Stimulated activated CD4-positive, alpha-beta T cell treated with anti-CD3 and anti-CD28 coated beads, TNF-alpha, amount 100 ng/mL, for 24 hours (primary cell): ENCODE measurements around the gene WDFY2.
A peak's percentile ranks its signal among the peaks of the same experiment; 100 is the strongest.

Experiments used
- DNase-seq, 3 experiments: peaks; one replicate each; pipeline ENCODE4 v3.0.0-alpha.2; 2020; ENCODE audit warnings: low read depth in 3 of 3

The WDFY2 gene

DNA sequence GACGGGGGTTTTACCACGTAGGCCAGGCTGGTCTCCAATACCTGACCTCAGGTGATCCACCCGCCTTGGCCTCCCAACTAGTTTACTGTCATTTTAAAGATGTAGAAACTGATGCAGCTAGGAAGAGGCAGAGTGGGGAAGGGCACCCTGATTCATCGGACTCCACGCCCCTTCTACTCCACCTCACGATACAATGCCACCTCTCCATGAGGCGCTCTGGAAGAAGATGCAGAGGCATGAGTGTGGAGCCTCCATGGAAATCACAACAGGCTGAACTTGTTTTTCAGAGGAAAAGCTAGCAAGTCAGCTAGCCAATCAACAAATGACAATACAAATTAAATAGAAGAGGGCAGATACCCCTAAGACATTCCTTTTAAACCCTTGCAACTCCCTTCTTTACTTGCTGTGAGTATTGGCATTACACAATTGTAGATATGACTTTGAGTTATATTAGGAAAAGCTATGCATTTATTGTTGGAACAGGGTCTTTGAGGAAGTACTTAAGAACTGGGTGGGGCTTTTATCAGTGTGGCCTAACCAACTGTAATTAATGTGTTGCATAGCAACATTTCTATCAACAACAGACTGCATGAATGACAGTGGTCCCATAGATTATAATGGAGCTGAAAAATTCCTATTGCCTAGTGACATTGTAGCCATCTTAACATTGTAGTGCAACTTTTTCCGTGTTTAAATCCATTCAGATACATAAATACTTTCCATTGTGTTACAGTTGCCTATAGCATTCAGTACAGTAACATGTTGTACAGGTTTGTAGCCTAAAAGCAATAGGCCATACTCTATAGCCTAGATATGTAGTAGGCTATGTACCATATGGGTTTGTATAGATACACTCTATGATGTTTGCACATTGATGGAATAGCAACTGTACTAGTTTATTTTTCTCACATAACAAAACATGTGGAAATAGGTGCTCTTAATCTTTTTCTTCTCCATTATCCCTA, 17.6 kb downstream of the WDFY2 start:
- DNase-seq = no peak

GRCh38 chr13:51603716-51604115, 19.5 kb downstream of the WDFY2 start:
- no peak for DNase-seq

GRCh38 chr13:51605698-51606097, 21.4 kb downstream of the WDFY2 start:
- DNase-seq = no peak

DNA sequence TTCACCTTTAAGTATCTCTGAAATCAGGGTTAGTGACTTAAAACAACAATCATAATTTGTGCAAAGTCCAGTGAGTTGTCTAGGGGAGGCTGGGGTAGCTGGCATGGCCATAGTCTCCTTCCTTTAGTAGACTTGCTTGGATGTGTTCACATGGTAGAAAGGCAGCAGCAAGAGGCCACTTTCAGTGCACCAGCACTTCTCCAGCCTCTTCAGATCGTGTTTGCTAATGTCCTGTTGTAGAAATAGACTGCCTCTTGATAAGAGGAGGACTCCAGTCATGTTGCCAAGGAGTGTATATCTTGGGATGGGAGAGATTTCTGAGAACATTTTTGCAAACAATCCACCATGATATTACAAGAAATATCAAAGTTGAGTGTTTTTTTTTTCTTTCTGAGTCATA, 22.9 kb downstream of the WDFY2 start:
- DNase-seq = no peak

DNA sequence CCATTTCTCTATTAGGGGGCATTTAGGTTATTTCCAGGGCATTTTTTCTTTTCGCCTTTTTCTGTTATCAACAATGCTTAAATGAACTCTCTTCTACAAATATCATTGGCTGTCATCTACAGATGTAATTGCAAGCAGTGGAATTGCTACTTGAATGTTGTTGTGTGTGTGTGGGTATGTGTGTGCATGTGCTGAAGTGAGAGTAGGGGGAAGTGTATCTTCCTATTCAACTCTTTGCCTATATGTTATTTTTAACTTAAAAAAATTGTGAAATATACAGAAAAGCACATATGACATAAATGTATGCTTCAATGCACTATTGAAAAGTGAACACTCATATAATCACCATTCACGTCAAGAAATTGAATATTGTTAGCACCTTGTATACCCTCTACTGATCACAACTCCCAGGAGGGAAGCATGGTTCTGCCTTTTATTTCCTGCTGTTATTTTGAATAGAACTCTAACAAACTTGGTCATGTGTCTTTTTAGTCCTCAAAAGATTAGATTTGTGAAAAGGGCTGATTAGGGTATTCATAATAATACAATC, 24.7 kb downstream of the WDFY2 start:
- DNase-seq = no peak

GRCh38 chr13:51612867-51613266, 28.6 kb downstream of the WDFY2 start:
- DNase-seq = no peak

- DNase-seq = no peak
Measured at GRCh38 chr13:51613535-51613934, 29.3 kb downstream of the WDFY2 start.

- peak; percentile 12 to 43 (median 35) for DNase-seq
Measured at GRCh38 chr13:51614350-51614786, 30.1 kb downstream of the WDFY2 start.

GRCh38 chr13:51618626-51619025, 34.4 kb downstream of the WDFY2 start:
- no peak for DNase-seq

GRCh38 chr13:51619614-51620013, 35.4 kb downstream of the WDFY2 start:
- DNase-seq = no peak

DNA sequence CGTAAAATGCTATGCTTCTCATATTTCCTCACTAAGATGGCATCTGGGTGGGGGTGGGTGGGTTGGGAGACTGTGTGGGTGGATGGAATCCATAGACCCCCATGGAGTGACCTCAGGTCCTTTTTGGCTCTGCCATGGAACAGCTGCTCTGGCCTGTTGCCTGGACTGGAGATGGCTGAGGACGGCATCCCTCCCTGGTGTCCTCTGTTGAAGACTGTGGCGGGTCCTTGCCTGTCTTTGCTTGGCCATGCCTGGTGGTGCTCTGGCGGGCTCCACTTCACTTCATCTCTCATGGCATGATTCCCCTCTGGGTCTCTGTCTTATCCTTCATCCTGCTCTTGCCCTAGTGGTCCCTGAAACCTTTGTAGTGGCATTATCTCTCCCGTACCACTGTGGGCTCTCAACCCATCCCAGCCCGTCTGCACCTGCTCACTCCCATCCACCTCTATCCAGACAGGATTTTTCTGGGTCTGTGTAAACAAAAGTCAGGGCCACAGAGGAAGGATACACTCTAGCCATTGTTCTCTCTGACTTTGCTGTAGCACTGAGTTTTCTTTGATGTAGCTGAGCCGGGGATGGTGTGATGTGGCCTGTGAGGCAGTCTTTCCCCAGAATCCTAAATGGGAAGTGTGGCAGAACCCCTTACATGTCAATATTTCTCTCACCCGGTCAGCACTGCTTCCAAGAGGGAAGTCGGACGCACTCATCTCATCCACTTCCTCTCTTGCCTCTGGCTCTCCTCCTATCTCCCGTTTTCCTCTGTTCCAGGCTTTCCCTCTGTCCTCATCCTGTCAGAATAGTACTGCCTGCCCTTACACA, 36.1 kb downstream of the WDFY2 start:
- no peak for DNase-seq

GRCh38 chr13:51621602-51622001, 37.3 kb downstream of the WDFY2 start:
- no peak for DNase-seq

DNA sequence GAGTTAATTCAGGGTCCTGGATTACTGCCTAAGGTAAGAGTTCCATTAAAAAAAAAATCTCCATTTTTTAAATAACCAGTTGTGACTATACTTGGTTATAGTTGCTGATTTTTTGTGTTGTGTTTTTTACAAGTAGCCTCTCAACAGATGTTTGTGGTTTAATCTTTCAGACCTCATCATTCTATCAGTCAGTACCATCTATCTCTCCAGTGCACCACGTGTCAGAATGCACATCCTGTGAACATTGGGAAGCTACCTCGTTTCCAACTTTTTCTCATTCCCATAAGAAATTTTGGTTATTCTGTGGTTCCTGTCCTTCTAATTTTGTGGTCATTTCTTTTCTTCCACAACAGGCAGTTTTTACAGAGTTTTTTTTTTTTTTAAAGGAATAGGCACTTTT, 39.2 kb downstream of the WDFY2 start:
- no peak for DNase-seq

DNA sequence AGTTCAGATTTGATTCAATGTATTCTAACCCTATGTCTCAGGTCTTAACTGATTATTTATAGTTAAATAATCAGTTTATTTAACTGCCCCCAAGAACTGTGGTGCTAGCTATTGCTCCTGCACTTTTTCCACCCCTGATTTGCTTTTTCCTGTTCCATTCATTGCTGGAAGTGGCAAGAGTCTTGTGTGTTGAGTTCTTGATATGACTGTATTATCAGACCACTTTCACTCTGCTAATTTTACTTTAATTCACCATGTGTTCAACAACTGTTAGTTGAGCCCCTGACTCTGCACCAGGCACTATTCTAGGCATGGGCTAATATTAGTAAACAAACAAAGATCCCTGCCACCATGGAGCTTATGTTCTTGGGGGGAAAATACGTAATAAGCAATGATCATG, 39.9 kb downstream of the WDFY2 start:
- DNase-seq = no peak

DNA sequence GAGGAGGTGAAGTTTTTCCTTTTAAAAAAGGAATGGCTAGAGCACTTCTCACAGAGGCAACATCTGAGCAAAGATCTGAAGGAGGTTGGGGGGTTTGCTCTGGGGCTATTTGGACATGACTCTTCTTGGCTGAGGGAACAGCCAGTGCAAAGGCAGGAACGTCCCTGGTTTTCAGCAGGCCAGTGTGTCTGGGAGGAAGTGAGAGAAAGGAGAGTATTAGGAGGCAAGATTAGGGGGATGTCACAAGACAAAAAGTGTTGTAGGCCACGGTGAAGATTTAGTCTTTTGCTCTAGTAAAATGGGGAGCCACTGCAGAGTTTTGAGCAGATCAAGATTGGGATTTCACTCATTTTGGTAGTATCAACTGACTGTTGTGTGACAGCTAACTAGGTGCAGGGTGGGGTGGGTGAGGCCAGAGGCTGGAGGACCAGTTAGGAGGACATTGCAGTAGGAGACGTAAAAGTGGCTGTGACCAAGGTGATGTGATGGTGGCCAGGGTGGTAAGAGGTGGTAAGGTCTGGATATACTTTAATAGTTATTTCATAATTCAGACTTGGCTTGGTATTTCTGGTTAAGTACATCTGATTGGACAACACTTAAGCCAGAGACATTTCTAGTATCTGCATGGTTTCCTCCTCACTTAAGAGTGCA, 40.6 kb downstream of the WDFY2 start:
- DNase-seq = no peak

DNA sequence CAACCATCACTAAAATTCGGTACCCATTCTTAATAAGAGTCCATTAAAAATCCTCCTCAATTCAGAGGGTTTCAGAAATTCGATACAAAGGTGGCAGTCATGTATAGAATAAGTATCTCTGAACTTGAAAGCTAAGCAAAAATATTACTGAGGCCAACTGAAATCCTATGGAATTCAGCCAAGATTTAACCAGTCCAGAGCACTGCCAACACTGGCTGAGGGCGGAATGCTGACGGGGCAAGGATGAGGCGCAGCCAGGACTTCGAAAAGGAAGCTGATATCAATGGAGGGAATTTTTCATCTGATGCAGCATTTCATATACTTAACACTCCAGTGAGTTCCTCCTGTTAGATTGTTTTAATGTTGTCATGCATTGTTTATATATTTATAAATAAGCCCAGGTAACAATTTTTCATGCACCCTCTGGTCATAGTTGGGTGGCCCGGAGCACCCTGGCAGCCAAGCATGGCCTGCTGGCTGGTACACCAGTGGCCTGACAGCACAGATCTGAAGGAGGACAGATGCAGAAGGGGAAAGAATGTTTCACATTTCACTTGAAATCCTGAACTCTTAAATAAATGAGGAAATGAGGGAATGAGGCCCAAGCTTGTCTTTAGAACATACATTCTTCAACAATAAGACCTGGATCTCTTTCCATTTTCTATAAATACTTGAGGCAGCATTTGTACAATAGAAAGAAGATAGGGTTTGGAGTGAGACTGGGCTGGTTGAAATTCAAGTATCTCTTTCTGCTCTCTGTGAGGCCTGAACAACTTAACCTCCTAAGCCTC, 41.5 kb downstream of the WDFY2 start:
- DNase-seq = no peak

DNA sequence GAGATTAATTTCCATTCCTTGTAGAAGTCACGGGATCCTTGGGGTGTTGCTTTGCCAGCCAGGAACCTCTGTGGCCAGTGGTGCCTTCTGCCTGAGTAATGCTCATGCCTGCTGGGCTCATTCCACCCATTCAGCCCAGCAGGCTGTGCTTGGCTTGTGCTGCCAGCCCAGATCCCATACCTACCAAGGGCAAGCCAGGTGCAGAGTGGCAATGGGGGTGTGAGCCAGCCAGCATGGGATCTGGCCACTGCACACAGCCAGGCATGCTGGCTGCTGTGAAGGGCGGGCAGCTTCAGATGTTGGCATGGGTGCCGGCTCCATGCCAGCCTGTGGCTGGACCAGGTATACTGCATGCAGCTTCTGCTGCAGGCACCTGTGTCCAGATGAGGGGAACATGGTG, 42.5 kb downstream of the WDFY2 start:
- no peak for DNase-seq

- no peak for DNase-seq
Measured at GRCh38 chr13:51628059-51628852, 44.0 kb downstream of the WDFY2 start.

DNA sequence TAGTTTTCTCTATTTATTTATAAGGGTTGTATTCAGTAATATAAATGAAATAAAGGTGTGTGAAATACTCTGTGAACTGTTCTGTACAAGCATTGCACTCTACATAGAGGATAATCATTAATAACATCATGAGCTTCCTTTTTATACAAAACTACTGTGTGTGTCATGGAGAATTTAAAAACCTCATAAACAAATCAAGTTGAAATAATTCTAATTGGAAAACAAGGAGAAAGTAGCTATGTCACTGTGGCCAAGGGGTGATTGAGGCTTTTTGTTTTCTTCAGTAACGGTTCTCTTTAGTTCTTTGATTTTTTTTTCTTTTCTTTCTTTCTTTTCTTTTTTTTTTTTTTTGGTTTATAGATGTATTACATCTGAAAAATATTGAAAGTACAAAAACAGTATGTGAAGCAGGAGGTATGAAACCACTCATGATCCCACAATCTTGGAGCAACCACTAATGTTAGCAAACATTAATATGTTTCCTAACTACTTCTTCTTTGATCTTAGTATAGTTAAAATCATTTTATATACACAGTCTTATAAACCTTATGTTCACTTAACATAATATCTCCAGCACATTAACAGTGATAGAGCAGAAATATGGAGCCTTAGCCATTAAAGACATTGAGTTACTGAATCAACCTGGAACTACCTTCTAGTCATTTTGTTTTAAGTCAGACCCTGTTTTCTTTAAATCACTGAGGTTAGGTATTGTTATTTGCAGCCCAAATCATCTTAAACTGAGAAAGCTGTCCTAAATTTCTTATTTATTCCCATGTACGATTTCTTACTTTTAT, 45.4 kb downstream of the WDFY2 start:
- DNase-seq = no peak

GRCh38 chr13:51630288-51630615, 46.0 kb downstream of the WDFY2 start:
- DNase-seq = no peak
